Ishikawa (cell line): ENCODE results near the gene EIF5A2.

Source experiments
- CEBPB ChIP-seq: IDR thresholded peaks from 2 replicates; pipeline ENCODE4 v1.6.1; 2012
- CREB1 ChIP-seq: IDR thresholded peaks from 2 replicates; pipeline ENCODE4 v1.6.1; 2012; ENCODE audit warnings: low read depth
- EGR1 ChIP-seq: IDR thresholded peaks from 2 replicates; pipeline ENCODE4 v1.6.1; 2012
- EP300 ChIP-seq: IDR thresholded peaks from 2 replicates; pipeline ENCODE4 v1.6.1; 2012; ENCODE audit warnings: borderline replicate concordance
- FOXM1 ChIP-seq: IDR thresholded peaks from 2 replicates; pipeline ENCODE4 v1.6.1; 2012; ENCODE audit warnings: low read depth, borderline replicate concordance
- NFIC ChIP-seq: IDR thresholded peaks from 2 replicates; pipeline ENCODE4 v1.6.1; 2012
- RAD21 ChIP-seq: IDR thresholded peaks from 2 replicates; pipeline ENCODE4 v1.6.1; 2012; ENCODE audit warnings: low read depth
- TAF1 ChIP-seq: IDR thresholded peaks from 2 replicates; pipeline ENCODE4 v1.6.1; 2012; ENCODE audit warnings: low read depth, mild to moderate bottlenecking
- TCF12 ChIP-seq: IDR thresholded peaks from 2 replicates; pipeline ENCODE4 v1.6.1; 2012; ENCODE audit warnings: low read depth
- TEAD4 ChIP-seq: IDR thresholded peaks from 2 replicates; pipeline ENCODE4 v1.6.1; 2012
- YY1 ChIP-seq: IDR thresholded peaks from 2 replicates; pipeline ENCODE4 v1.6.1; 2012; ENCODE audit warnings: low read depth
- ZBTB7A ChIP-seq: IDR thresholded peaks from 2 replicates; pipeline ENCODE4 v1.6.1; 2012; ENCODE audit warnings: low read depth
- TF ChIP-seq, protein P1 (sequence below): IDR thresholded peaks from 2 replicates; pipeline ENCODE4 v1.6.1; 2012
- TF ChIP-seq, protein P2 (sequence below): IDR thresholded peaks from 2 replicates; pipeline ENCODE4 v1.6.1; 2012; ENCODE audit warnings: low read depth, mild to moderate bottlenecking
- TF ChIP-seq, protein P3 (sequence below): IDR thresholded peaks from 2 replicates; pipeline ENCODE4 v1.6.1; 2012

Gene EIF5A2

DNA sequence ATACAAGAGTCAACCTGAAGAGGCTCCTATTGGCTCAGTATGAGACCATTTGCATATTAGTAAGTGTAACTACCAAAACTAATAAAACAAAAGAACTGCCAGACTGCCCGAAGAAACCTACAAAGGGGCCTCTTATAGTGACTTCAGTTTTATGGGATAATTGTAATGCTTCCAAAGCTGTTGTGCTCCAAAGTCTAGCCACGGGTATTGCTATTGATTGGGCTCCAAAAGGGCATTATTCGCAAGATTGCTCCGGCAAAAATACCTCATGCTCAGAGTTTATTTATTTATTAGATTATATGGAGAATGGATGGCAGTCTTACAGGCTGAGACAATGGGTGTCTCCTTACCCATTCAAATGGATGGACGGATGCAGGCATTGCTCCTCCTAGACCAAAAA lies 49.8 kb downstream of the EIF5A2 start:
- TF ChIP-seq RAD21 (no peak), EGR1 (no peak), YY1 (no peak), EP300 (no peak), TEAD4 (no peak), TAF1 (no peak), TCF12 (no peak), CREB1 (no peak), NFIC (no peak), FOXM1 (no peak), ZBTB7A (no peak), CEBPB (no peak)
- TF ChIP-seq, protein P1, sequence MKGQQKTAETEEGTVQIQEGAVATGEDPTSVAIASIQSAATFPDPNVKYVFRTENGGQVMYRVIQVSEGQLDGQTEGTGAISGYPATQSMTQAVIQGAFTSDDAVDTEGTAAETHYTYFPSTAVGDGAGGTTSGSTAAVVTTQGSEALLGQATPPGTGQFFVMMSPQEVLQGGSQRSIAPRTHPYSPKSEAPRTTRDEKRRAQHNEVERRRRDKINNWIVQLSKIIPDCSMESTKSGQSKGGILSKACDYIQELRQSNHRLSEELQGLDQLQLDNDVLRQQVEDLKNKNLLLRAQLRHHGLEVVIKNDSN = no peak
- TF ChIP-seq, protein P2, sequence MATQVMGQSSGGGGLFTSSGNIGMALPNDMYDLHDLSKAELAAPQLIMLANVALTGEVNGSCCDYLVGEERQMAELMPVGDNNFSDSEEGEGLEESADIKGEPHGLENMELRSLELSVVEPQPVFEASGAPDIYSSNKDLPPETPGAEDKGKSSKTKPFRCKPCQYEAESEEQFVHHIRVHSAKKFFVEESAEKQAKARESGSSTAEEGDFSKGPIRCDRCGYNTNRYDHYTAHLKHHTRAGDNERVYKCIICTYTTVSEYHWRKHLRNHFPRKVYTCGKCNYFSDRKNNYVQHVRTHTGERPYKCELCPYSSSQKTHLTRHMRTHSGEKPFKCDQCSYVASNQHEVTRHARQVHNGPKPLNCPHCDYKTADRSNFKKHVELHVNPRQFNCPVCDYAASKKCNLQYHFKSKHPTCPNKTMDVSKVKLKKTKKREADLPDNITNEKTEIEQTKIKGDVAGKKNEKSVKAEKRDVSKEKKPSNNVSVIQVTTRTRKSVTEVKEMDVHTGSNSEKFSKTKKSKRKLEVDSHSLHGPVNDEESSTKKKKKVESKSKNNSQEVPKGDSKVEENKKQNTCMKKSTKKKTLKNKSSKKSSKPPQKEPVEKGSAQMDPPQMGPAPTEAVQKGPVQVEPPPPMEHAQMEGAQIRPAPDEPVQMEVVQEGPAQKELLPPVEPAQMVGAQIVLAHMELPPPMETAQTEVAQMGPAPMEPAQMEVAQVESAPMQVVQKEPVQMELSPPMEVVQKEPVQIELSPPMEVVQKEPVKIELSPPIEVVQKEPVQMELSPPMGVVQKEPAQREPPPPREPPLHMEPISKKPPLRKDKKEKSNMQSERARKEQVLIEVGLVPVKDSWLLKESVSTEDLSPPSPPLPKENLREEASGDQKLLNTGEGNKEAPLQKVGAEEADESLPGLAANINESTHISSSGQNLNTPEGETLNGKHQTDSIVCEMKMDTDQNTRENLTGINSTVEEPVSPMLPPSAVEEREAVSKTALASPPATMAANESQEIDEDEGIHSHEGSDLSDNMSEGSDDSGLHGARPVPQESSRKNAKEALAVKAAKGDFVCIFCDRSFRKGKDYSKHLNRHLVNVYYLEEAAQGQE = no peak

DNA sequence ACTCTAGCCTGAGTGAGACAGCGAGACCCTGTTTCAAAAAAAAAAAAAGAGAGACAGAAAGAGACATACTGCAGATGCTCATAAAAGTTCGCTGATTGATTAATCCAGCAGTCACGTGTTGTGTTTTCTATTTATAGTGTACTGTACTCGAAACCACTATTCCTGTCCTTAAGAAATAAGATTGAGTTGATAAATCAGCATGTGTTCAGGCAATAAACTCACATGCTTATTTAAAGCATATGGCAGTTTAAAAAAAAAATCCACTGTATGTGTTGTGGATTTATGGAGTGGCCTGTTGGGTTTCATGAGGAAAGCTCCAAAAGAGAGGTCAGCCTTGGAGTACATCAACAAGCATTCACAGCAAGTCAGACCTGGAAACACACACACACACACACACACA lies 56.1 kb downstream of the EIF5A2 start:
- no peak for TF ChIP-seq ZBTB7A
- TF ChIP-seq, protein P1 = no peak
- no peak for TF ChIP-seq EP300
- no peak for TF ChIP-seq CREB1
- TF ChIP-seq, protein P3, sequence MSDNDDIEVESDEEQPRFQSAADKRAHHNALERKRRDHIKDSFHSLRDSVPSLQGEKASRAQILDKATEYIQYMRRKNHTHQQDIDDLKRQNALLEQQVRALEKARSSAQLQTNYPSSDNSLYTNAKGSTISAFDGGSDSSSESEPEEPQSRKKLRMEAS = no peak
- TF ChIP-seq YY1 = no peak
- TF ChIP-seq, protein P2 = no peak
- TF ChIP-seq TEAD4 = no peak
- no peak for TF ChIP-seq TAF1
- TF ChIP-seq TCF12 = no peak
- no peak for TF ChIP-seq CEBPB
- no peak for TF ChIP-seq NFIC

DNA sequence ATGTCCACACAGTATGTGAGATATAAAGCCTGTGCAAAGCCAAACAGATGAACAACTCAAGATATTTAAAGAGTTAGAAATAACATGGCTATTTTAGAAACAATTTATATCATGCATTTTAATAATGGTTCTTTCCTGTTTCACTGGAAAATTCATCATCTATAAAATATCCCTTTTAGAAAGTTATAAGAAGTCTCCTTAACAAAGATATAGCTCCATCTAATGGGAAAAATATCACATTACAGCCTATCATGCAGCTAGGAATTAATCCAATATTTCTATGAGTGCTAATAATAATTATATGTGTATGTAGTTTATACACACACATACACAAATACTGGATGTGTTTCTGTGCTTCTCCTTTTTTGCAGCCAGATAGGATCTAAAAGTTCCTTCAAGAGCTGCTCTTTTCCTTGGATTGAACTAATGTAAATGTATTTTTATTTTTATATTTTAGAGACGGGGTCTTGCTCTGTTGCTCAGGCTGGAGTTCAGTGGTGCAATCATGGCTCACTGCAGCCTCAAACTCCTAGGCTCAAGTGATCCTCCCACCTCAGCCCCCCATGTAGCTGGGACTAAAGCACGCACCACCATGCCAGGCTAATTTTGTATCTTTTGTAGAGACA lies 60.0 kb downstream of the EIF5A2 start:
- TF ChIP-seq ZBTB7A = no peak
- peak; percentile 47 for TF ChIP-seq RAD21
- TF ChIP-seq, protein P3 = no peak
- no peak for TF ChIP-seq FOXM1
- TF ChIP-seq EGR1 = no peak
- TF ChIP-seq, protein P2 = no peak

DNA sequence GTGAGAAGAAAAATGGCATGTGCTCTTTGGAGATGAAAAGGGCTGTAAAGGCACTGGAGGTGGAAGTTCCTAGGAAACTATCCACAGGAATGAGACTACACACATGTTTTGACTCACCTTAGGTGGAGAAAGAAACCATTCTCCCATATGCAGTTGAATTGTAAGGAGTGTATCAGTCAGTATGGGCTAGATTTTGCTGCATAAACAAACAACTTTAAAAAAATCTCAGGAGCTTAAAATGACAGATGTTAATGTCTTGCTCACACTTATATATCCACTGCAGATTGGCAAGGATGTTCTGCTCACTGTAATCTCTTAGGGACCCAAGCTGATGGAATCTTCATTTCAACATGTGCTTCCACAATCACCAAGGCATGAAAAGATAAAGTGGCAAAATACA lies 64.1 kb downstream of the EIF5A2 start:
- TF ChIP-seq CREB1 (no peak), EGR1 (no peak), TEAD4 (no peak)

DNA sequence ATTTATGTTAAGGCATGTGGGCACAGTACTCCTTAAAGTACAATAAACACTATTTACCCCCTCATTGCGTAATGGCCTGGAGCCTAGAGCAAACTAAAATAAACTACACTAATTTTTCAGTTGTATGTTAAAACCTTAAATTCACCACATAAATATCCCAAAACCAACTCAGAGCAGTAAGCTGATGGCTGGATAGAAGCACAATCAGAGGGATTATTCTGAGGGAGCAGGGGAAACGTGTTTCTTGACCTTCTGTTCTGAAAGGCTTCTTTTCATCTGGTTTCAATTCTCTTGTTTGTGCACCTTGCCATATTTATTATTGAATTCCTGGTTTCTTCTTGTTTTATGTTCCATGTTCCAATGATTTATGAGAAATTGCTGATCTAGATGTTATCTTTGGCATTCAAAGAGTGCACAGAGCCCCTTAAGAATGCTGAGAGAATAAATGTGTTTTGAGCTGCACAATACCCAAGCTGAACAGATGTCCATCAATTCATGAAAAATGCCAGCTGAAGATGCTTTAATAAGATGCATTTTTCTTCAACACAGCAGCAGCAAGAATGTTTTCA lies 68.1 kb downstream of the EIF5A2 start:
- TF ChIP-seq CEBPB (peak; percentile 79), NFIC (no peak)
